Renal cortical epithelial cell (primary cell): ENCODE measurements around the gene PDE4A. TPM values are rescaled to one million over a fixed set of nuclear protein-coding genes. Genes with fewer than 3 reads are reported as not detected.
"Not testable (repeated sequence)": the region's sequence is repeated elsewhere in the genome, so short reads cannot be mapped to it uniquely, and the experiment has no call there.

Experiments used
- DNase-seq: peaks from one replicate; pipeline ENCODE4 v3.0.0-alpha.2; 2011; ENCODE audit warnings: low read depth
- total RNA-seq: library from RNA; depleted of rRNA; stranded (reverse); fragments of >200 nt; gene quantifications from 2 replicates; pipeline ENCODE4 v1.2.3, GENCODE V29; 2014

PDE4A gene
- total RNA-seq, 1 donor from 2014 or later, result 8.7 TPM

DNA sequence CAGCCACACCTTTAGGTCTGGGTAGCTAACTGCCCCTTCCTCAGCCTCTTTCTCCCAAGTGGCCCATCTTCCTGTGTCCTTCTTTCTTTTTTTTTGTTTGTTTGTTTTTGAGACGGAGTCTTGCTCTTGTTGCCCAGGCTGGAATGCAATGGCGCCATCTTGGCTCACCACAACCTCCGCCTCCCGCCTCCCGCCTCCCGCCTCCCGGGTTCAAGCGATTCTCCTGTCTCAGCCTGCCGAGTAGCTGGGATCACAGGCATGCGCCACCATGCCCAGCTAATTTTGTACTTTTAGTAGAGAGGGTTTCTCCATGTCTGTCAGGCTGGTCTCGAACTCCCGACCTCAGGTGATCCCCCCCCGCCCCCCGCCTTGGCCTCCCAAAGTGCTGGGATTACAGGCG, 41.7 kb downstream of the PDE4A start:
- DNase-seq, result not testable (repeated sequence)

DNA sequence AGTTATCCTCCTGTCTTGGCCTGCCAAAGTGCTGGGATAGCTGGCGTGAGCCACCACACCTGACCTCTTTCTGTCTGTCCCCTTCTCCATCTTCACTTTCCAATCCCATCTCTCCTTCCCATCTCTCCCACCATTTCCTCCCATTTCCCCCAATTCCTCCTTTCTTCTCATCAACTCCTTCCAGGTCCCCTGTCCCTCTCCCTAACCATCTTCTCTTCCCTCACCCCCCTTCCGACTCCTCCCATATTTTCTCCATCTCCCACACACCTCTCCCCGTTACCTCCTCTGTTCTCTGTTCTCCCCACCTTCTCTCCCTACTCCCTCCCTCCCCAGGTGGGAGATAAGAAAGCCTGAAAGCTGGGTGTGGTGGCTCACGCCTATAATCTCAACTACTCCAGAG, 42.2 kb downstream of the PDE4A start:
- no peak for DNase-seq

DNA sequence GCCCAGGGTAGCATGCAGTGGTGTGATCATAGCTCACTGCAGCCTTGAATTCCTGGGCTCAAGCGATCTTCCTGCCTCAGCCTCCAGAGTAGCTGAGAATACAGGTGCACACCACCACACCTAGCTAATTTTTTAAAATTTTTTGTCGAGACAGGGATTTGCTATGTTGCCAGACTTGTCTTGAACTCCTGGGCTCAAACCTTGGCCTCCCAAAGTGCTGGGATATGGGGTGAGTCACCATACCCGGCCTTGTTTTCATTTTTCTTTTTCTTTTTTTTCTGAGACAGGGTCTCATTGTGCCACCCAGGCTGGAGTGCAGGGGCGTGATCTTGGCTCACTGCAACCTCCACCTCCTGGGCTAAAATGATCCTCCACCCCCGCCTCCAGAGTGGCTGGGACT, 44.1 kb downstream of the PDE4A start:
- no peak for DNase-seq

DNA sequence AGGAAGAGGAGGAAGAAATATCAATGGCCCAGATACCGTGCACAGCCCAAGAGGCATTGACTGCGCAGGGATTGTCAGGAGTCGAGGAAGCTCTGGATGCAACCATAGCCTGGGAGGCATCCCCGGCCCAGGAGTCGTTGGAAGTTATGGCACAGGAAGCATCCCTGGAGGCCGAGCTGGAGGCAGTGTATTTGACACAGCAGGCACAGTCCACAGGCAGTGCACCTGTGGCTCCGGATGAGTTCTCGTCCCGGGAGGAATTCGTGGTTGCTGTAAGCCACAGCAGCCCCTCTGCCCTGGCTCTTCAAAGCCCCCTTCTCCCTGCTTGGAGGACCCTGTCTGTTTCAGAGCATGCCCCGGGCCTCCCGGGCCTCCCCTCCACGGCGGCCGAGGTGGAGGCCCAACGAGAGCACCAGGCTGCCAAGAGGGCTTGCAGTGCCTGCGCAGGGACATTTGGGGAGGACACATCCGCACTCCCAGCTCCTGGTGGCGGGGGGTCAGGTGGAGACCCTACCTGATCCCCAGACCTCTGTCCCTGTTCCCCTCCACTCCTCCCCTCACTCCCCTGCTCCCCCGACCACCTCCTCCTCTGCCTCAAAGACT, 46.9 kb downstream of the PDE4A start:
- no peak for DNase-seq

DNA sequence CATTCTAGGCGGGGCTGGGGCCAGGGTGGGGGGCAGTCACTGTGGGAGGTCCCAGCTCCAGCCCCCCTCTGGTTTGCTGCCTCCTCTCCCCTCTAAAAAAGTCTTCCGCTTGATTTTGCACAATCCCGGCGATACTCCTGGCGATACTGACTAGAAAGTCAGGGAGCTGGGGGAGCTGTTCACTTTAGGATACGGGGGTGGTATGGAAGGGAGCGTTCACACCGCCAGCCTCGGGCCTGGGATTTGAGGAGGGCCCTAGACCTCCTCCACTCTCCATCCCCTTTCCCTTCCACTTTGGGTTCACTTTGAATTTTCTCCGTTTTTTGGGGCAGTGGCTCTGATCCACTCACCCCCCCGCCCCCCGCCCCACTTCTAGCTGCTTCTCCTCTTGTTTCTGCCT, 47.8 kb downstream of the PDE4A start:
- no peak for DNase-seq

DNA sequence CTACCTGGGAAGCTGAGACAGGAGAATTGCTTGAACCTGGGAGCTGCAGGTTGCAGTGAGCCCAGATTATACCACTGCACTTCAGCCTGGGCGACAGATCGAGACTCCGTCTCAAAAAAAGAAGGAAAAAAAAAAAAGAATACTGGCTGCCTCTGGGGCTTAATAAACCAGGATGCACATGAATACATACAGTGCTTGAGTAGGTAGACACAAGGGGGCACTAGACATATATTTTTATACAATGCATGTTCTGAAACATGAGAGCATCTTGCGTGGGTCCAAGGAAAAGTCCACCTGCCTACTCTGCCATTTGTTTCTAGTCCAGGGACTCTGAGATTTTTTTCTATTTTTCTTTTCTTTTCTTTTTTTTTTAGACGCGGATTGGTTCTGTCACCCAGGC, 51.6 kb downstream of the PDE4A start:
- peak; percentile 42 for DNase-seq

DNA sequence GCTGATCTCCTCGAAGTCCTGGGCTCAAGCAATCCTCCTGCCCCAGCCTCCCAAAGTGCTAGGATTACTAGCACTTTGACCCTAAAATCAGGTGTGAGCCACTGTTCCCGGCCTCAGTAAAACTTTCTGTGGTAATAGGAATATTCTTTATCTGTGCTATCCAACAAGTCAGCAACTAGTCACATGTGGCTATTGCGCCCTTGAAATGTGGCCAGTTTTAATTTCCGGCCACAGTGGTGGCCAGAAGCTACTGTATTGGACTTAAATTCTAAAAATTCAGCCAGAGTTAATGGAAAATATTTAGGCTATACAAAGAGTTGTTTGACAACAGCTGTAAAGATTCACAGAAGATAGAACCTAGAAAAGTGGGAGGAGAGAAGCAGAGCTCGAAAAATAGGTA, 52.9 kb downstream of the PDE4A start:
- no peak for DNase-seq

DNA sequence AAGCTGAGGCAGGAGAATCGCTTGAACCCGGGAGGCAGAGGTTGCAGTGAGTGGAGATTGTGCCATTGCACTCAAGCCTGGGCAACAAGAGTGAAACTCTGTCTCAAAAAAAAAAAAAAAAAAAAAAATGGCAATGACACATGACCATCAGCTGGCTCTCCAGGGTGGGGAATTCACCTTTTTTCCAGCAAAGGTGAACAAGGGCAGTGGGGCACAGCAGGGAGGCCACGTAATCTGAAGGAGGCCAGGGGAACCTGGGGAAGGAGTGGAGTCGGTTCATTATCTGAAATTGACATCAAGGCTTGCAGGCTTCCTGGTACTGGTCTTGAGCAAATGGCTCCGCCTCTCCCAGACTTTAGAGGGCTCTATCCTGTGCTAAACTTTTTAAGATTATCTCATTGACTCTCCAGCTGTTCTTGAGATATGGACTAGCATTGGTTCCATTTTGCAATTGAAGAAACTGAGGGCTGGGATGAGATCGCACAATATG, 54.7 kb downstream of the PDE4A start:
- DNase-seq, result no peak

DNA sequence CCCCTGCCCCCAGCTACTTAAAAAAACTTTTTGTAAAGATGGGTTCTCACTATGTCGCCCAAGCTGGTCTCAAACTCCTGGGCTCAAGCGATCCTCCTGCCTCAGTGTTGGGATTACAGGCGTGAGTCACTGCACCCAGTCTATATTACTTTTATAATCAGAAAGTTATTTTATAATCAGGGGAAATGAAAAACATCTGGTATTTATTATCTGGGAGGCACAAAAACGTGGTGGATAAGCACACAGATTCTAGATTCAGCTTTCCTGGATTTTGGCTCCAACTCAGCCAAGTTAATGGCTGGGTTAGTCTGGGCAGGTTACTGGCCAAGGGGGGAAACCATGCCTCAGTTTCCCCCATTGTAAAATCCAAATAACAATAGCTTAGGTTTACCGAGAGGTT, 58.1 kb downstream of the PDE4A start:
- no peak for DNase-seq

DNA sequence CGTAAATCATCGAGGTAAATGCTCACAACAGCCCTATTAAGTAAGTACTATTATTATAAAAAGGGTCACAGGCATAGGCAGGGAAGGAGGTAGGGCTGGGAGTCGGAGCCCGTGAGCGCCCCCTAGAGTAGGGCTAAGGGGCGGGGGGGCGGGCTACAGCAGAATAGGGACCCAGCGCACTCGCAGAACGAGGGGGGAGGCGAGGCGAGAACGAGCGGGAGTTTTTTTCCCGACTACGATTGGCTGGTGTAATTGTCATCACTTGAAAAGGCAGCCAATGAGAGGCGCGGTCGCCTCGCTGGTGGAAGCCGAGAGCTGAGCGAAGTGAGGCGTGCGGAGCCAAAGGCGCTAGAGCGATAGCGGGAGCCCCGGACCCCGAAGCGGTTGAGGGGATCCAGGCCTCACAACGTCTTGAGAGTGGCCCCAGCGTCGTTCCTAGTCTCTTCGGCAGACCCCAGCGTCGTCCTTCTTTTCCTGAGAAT, 58.6 kb downstream of the PDE4A start:
- DNase-seq, result peak; percentile 80

DNA sequence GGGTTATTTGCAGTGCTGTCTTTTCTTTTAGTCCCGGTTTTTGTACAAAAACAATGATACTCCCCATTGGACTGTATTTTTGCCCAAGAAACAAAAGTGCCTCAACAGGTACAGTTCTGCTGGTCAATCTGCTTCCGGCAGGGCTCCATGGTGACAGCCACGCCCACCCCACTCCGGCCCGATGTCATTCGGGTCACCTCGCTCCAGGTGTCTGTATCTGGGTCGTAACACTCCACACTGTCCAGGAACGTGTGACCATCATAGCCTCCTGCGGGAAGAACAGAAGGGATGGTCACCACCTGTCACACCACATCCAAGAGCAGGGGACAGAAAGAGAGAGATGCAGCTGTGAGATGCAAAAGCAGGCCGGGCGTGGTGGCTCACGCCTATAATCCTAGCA, 66.2 kb downstream of the PDE4A start:
- DNase-seq, result no peak

DNA sequence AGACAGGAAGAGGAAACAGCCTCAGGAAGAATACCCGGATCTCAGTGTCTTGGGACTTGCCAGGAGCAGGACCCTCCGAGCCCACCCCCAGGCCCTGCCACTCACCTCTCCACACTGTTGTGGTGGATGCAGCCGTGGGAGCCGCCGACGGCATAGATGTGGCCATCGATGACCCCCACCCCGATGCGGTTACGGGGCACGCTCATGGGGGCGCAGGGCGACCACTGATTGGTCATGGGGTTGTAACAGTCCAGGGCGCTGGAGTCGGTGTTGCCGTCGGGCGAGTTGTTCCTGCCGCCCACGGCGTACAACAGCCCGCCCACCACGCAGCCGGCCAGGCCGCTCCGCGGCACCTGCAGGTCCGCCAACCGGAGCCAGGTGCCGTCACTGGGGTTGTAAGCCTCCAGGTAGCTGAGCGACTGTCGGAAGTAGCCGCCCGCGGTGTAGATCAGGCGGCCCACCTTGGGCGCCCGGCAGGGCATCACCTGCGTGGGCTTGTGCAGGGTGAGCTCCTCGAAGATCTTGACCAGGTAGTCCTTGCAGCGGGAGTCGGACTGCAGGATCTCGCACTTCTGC, 71.2 kb downstream of the PDE4A start:
- no peak for DNase-seq

DNA sequence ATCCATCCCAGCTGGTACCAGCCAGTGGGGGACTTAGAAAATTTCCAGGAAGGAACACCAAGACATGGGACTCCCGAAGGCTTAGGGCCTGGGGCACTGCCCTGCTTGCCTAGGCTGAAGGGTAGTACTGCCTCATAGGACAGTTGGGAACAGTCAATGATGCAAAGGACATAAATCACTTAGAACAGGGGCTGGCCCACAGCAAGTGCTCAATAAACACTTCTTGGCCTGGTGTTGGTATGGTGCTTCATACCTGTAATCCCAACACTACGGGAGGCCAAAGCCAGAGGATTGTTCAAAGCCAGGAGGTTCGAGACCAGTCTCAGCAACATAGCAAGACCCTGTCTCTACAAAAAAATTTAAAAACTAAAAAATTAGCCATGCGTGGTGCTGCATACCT, 77.0 kb downstream of the PDE4A start:
- DNase-seq, result no peak

DNA sequence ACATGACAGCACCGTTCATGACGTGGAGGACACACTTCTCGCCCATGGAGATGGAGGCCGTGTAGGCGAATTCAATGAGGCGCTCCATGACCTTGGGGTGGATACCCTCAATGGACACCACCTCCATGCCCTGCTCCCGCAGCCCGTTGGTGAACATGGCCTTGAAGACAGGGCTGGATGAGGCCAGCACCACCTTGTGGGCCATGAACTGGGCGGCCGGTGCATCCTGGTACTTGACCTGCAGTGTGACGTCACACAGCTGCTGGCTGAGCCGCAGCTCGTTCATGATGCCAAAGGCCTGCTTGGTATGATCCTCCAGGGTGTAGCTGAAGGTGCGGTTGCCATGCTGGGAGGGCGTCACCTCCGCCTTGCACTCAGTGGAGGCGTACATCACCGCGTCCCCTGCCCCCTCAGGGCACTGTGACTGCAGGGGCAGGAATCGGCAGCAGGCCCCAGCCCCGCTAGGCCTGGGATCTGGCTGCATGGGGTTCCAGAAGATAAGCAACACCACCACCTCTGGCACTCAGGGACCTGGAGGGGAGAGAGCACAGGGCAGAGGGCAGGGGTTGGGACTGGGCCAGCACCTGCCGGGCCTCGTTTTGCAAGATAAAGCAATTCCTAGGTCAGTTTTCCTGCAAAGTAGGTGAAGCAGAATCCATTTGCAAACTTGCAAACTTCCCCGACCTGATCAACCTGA, 79.4 kb downstream of the PDE4A start:
- DNase-seq, result no peak

DNA sequence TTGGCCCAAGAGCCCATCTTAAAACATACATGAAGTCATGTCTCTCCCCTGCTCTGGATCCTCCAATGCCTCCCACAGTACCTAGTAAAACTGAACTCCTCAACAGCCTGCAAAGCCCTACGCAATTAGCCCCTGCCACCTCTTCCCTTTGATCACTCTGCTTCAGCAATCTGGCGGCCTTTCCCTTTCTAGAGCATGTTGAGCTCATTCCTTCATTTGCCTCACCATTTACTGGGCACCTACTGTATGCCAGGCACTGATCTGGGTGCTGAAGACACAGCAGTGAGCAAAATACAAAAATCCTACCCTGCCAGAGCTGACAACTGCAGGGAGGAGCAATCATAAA, 79.9 kb downstream of the PDE4A start:
- DNase-seq, result no peak

DNA sequence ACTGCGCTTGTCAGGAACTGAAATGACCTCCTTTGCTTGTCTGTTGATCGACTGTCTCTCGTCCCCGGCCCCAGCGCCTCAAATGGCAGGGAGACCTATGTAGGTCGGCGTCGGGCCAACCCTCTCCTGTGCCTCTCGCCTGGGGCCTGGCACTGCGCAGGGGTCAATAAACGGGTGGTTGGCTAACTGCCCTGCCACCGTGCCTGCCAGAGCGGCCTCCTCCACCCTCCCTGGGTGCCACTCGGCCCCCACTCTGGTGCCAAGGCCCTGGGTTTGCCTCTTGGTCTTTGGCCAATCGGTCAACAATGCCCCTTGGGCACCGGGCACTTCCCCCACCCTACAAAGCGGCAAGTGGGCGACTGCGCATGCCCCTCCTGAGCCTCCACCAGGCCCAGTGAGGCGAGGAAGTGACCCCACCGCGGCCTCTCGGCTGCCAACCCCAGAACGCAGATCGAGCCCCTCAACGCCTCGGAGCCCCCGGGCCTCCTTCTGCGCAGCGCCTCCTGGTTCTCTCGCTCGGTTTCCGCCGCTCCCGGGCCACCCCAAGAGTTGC, 81.7 kb downstream of the PDE4A start:
- DNase-seq, result peak; percentile 34

DNA sequence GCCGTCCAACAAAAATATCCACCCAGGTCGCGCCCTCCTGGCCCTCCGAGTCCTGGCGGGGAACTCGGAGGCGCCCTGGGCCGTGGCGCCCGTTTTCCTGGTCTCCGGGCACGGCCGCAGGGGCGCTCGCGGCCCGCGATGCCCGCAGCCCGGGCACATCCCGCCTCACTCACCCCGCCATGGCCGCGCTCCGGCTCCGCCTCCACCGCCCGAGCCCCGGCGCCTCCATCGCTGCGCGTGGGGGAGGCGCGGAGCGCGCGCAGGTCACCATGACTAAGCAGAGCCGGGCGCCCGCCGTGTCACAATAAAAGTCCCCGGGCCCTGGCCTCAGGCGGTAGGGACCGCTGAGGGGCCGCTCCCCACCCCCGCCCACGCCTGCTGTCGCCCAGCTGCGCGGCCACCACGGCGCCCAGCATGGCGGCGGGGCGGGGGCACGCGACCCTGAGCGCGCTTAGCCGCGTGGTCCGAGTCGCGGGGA, 82.2 kb downstream of the PDE4A start:
- DNase-seq, result peak; percentile 44

DNA sequence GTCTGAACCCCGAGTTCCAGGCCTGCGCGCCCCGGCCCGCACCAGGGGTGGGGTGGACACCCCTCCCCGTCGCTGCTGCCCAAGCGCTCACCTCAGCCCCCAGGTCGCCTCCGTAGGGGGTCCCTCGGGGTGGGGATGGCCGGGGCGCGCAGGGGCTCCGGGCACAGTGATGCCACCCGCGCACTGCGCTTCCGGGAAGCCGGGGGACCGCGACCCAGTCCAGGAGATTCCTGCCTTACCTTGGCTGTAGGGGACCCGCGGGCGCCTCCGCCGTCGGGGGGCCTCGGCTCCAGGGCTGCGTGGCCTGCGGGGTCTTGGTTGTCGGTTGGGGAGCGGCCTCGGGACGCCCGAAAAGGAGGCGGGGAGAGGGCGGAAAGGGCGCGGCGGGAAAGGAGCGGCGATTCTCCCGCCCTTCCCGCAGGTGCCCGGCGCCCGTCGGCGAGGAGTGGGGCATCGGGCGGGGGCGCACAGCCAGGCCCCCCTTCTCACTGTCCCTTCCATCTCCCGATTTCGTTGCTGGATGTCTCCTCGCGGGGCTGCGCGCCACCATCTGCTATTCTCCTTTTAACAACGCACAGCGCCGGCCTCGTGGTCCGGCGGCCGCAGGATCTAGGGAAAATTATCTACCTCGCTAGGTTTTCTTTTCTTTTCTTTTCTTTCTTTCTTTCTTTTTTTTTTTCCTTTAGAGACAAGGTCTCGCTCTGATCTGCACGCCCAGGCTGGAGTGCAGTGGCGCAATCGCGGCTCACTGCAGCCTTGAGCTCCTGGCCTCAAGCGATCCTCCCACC, 82.9 kb downstream of the PDE4A start, which contains the start of gene KEAP1:
TSS of gene KEAP1 (minus strand) at position 355 of the 788 bp plus-strand sequence. CDS start 3,323 bp downstream, outside the sequence.
- DNase-seq, result no peak

DNA sequence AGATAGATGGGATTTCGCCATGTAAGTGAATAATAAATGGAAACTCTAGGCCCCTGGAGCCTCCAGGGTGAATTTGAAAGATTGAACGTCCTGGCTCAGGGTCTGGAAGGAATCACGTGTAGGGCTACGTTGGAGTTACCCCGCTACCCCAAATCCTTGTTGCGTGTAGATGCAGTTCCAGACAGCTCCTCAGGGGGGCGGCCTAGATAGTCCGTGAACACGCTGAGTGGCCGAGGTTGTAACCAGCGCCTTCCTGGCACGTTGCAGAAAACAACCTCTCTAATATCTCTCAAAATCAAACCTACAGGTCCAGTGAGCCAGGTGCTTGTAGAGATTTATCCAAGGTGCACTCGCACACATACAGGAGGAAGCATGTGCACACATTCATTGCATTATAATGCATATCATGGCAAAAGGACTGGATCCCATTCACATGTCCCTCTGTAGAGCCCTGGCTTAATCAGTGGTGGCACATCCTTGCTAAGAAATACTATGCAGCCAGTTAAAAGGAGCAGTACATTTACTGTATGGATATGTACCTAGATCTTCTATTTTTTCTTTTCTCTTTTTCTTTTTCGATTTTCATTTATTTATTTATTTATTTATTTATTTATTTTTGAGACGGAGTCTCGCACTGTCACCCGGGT, 85.4 kb downstream of the PDE4A start:
- DNase-seq, result peak; percentile 42

DNA sequence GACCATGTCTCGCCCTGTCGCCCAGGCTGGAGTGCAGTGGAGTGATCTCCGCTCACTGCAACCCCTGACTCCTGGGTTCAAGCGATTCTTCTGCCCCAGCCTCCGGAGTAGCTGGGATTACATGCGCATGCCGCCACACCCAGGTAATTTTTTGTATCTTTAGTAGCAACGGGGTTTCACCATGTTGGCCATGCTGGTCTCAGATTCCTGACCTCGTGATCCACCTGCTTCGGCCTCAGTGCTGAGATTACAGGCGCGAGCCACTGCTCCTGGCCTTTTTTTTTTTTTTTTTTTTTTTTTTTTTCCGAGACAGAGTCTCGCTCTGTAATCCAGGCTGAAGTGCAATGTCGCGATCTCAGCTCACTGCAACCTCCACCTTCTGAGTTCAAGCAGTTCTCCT, 87.7 kb downstream of the PDE4A start:
- no peak for DNase-seq

DNA sequence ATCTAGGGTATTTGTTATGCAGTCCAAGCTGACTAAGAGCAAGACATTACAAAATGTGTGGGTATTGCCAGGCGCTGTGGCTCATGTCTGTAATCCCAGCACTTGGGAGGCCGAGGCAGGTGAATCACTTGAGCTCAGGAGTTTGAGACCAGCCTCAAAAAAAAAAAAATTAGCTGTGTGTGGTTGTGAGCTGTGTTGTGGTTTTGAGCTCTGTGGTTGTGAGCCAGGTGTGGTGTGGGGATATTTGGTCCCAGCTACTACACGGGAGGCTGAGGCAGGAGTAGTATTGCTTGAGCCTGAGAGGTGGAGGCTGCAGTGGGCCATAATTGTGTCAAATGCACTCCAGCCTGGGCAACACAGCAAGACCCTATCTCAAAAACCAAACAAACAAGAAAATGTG, 88.4 kb downstream of the PDE4A start:
- no peak for DNase-seq
